GM18858 (cell line): ENCODE data around the gene DSG2.
A peak's percentile ranks its signal among the peaks of the same experiment; 100 is the strongest.
"Not testable (repeated sequence)": the region's sequence is repeated elsewhere in the genome, so short reads cannot be mapped to it uniquely, and the experiment has no call there.

ENCODE experiments used
- ATAC-seq: cut with Tn5 transposase; IDR thresholded peaks from one replicate; pipeline ENCODE4 v1.9.1; 2021; ENCODE audit not compliant: unreplicated experiment

Gene DSG2

GRCh38 chr18:31497836-31498573 is at the start of gene DSG2:
DSG2 (plus strand) TSS chr18:31498177; CDS start chr18:31498252, 75 bp downstream.
- peak; percentile 27 for ATAC-seq

GRCh38 chr18:31450409-31450808 is 47.6 kb upstream of the DSG2 start:
- no peak for ATAC-seq

GRCh38 chr18:31451625-31452024 is 46.4 kb upstream of the DSG2 start:
- no peak for ATAC-seq

- ATAC-seq = no peak
Measured at GRCh38 chr18:31454066-31454708, 43.8 kb upstream of the DSG2 start.

- no peak for ATAC-seq
Measured at GRCh38 chr18:31469629-31470028, 28.3 kb upstream of the DSG2 start.

GRCh38 chr18:31478688-31479087 is 19.3 kb upstream of the DSG2 start:
- no peak for ATAC-seq

GRCh38 chr18:31482051-31482450 is 15.9 kb upstream of the DSG2 start:
- ATAC-seq = no peak

GRCh38 chr18:31483396-31483795 is 14.6 kb upstream of the DSG2 start:
- no peak for ATAC-seq

- ATAC-seq = no peak
Measured at GRCh38 chr18:31484461-31484860, 13.5 kb upstream of the DSG2 start.

GRCh38 chr18:31486165-31486564 is 11.8 kb upstream of the DSG2 start:
- ATAC-seq = no peak

- no peak for ATAC-seq
Measured at GRCh38 chr18:31487246-31488015, 10.5 kb upstream of the DSG2 start.

- no peak for ATAC-seq
Measured at GRCh38 chr18:31489311-31489710, 8.7 kb upstream of the DSG2 start.

- ATAC-seq = peak; percentile 91
Measured at GRCh38 chr18:31490387-31490786, 7.6 kb upstream of the DSG2 start.

GRCh38 chr18:31490833-31491232 is 7.1 kb upstream of the DSG2 start:
- ATAC-seq = no peak

- no peak for ATAC-seq
Measured at GRCh38 chr18:31491586-31491985, 6.4 kb upstream of the DSG2 start.

GRCh38 chr18:31492671-31493070 is 5.3 kb upstream of the DSG2 start:
- no peak for ATAC-seq

GRCh38 chr18:31493171-31493570 is 4.8 kb upstream of the DSG2 start:
- no peak for ATAC-seq

GRCh38 chr18:31493941-31494340 is 4.0 kb upstream of the DSG2 start:
- no peak for ATAC-seq

- ATAC-seq = not testable (repeated sequence)
Measured at GRCh38 chr18:31494705-31495244, 3.2 kb upstream of the DSG2 start.

GRCh38 chr18:31497404-31497835 is 557 bp upstream of the DSG2 start:
- no peak for ATAC-seq
